BJ (cell line): ENCODE data around the gene MCOLN2. TPM values are rescaled to one million over a fixed set of nuclear protein-coding genes. Genes with fewer than 3 reads are reported as not detected.

Source experiments
- CTCF ChIA-PET: fragments of 350-600 bp; formaldehyde crosslinking; extraction: SDS; loops from one replicate; lab custom pipeline; 2021; ENCODE audit warnings: antibody characterized with exemption, inconsistent platforms; lab: Yijun Ruan, JAX
- POLR2A ChIA-PET: fragments of 300-600 bp; sonication (Branson Sonifier 250); formaldehyde crosslinking; extraction: SDS; loops from one replicate; lab custom pipeline; 2021; ENCODE audit warnings: antibody characterized with exemption; lab: Charles Lee
- DNase-seq: peaks from one replicate; pipeline ENCODE4 v3.0.0-alpha.2; 2011; ENCODE audit warnings: low read depth
- H3K27me3 ChIP-seq: 2 replicates; pipeline ENCODE4 v1.6.0; 2011; ENCODE audit warnings: low read length; ENCODE audit not compliant: control insufficient read depth, insufficient read depth
- H3K36me3 ChIP-seq: 2 replicates; pipeline ENCODE4 v1.5.1; 2011; ENCODE audit warnings: low read length; ENCODE audit not compliant: control insufficient read depth, insufficient read depth
- H3K4me3 ChIP-seq: 2 replicates; pipeline ENCODE4 v1.5.1; 2011; ENCODE audit warnings: low read depth, mild to moderate bottlenecking, control low read depth, low read length
- polyA plus RNA-seq: library from polyadenylated mRNA; depleted of rRNA; stranded (reverse); fragments of >200 nt; gene quantifications from 2 replicates; pipeline ENCODE4 v1.2.3, GENCODE V29; 2011
- TF ChIP-seq, protein P1 (sequence below): IDR thresholded peaks from 2 replicates; pipeline ENCODE4 v1.5.1; 2011; ENCODE audit warnings: low read depth, mild to moderate bottlenecking, control low read depth, inconsistent platforms, low read length, moderate library complexity; ENCODE audit not compliant: insufficient read depth

Gene MCOLN2
- polyA plus RNA-seq, 1 experiment: 0.29 TPM

- Histone ChIP-seq H3K36me3 (no peaks in the 10 kb centered on the region), H3K27me3 (no peaks in the 10 kb centered on the region), H3K4me3 (no peak overlapping the region)
- POLR2A ChIA-PET: no interaction called here
- no peak for DNase-seq
- CTCF ChIA-PET: no interaction called here
- TF ChIP-seq, protein P1, sequence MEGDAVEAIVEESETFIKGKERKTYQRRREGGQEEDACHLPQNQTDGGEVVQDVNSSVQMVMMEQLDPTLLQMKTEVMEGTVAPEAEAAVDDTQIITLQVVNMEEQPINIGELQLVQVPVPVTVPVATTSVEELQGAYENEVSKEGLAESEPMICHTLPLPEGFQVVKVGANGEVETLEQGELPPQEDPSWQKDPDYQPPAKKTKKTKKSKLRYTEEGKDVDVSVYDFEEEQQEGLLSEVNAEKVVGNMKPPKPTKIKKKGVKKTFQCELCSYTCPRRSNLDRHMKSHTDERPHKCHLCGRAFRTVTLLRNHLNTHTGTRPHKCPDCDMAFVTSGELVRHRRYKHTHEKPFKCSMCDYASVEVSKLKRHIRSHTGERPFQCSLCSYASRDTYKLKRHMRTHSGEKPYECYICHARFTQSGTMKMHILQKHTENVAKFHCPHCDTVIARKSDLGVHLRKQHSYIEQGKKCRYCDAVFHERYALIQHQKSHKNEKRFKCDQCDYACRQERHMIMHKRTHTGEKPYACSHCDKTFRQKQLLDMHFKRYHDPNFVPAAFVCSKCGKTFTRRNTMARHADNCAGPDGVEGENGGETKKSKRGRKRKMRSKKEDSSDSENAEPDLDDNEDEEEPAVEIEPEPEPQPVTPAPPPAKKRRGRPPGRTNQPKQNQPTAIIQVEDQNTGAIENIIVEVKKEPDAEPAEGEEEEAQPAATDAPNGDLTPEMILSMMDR: no peak
Observed at GRCh38 chr1:84963021-84963420, 33.9 kb downstream of the MCOLN2 start.

- Histone ChIP-seq H3K36me3 (no peaks in the 10 kb centered on the region), H3K4me3 (no peak overlapping the region), H3K27me3 (no peaks in the 10 kb centered on the region)
- TF ChIP-seq, protein P1: no peak
- POLR2A ChIA-PET: no interaction called here
- DNase-seq: no peak
- CTCF ChIA-PET: interaction anchor here (6.7 kb wide), 1 partner anchor 16 kb away, joined by 52 read pairs; no protein-coding TSS in a partner anchor
Observed at GRCh38 chr1:84961316-84961715, 35.6 kb downstream of the MCOLN2 start.

- Histone ChIP-seq H3K4me3 (no peak overlapping the region), H3K27me3 (no peaks in the 10 kb centered on the region), H3K36me3 (no peaks in the 10 kb centered on the region)
- peak; percentile 81 for DNase-seq
- CTCF ChIA-PET: interaction anchor here (0.7 to 6.7 kb wide), 4 partner anchors 10 to 299 kb away, joined by 3 to 52 read pairs (median 5); no protein-coding TSS in a partner anchor
- POLR2A ChIA-PET: no interaction called here
- TF ChIP-seq, protein P1: no peak
Observed at GRCh38 chr1:84960371-84960770, 36.5 kb downstream of the MCOLN2 start.

GRCh38 chr1:84959294-84959693, 37.6 kb downstream of the MCOLN2 start:
- Histone ChIP-seq H3K27me3 (no peaks in the 10 kb centered on the region; the same call in 1 of the 2 replicates), H3K36me3 (no peaks in the 10 kb centered on the region), H3K4me3 (no peak overlapping the region)
- POLR2A ChIA-PET: no interaction called here
- CTCF ChIA-PET: interaction anchor here (1.5 to 6.7 kb wide), 3 partner anchors 14 to 68 kb away, joined by 3 to 52 read pairs (median 7); no protein-coding TSS in a partner anchor
- TF ChIP-seq, protein P1: no peak
- no peak for DNase-seq

DNA sequence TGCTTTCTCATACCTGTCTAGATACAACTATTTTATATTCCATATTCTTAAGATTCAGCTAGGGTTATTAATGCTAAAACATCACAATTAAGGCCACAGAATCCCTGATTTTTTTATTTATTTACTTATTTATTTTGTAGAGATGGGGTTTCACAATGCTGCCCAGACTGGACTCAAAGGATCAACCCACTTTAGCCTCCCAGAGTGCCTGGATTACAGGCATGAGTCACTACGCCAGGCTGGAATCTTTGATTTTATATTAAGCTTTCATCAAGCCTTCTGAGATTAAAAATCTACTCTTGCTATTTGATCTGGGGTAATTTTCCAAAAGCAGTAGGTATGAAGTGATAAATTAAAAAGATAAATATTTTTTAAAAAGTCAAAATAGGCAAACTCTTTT, 38.9 kb downstream of the MCOLN2 start:
- CTCF ChIA-PET: interaction anchor here (0.7 to 6.7 kb wide), 4 partner anchors 9 to 302 kb away, joined by 3 to 52 read pairs (median 6); partner anchors contain the start of gene C1orf52
- Histone ChIP-seq H3K27me3 (no peaks in the 10 kb centered on the region; the same call in 1 of the 2 replicates), H3K36me3 (no peaks in the 10 kb centered on the region), H3K4me3 (no peak overlapping the region)
- POLR2A ChIA-PET: no interaction called here
- DNase-seq: no peak
- TF ChIP-seq, protein P1: no peak
